Stimulated activated CD4-positive, alpha-beta T cell treated with anti-CD3 and anti-CD28 coated beads, Interleukin-12 subunit alpha, Interleukin-12 subunit beta, amount 100 ng/mL, for 24 hours (primary cell): ENCODE data around the gene RYR1.
"Not testable (repeated sequence)": the region's sequence is repeated elsewhere in the genome, so short reads cannot be mapped to it uniquely, and the experiment has no call there.

Source experiments
- DNase-seq, 2 experiments: peaks; one replicate each; pipeline ENCODE4 v3.0.0-alpha.2; 2020; ENCODE audit warnings: low read depth in 2 of 2

RYR1 gene

GRCh38 chr19:38615007-38615581 lies 181.6 kb downstream of the RYR1 start:
- no peak for DNase-seq

- no peak for DNase-seq
Measured at GRCh38 chr19:38616265-38616664, 182.8 kb downstream of the RYR1 start.

GRCh38 chr19:38617283-38617763 lies 183.8 kb downstream of the RYR1 start:
- DNase-seq: peak in 1 of 2 experiments; percentile 14

- DNase-seq: peak; percentile 47 to 73
Measured at GRCh38 chr19:38617764-38618589, 184.5 kb downstream of the RYR1 start, which contains the start of gene MAP4K1. TSS of gene MAP4K1 (minus strand) at chr19:38617953. CDS start at chr19:38617895, 58 bp downstream.

GRCh38 chr19:38618590-38619360 lies 185.3 kb downstream of the RYR1 start, which contains the start of gene EIF3K:
TSS of gene EIF3K (plus strand) at chr19:38619188. CDS start at chr19:38619269, 81 bp downstream.
- DNase-seq: peak; percentile 99

- DNase-seq: no peak
Measured at GRCh38 chr19:38619361-38620174, 186.1 kb downstream of the RYR1 start.

GRCh38 chr19:38624822-38625221 lies 191.3 kb downstream of the RYR1 start:
- no peak for DNase-seq

- DNase-seq: no peak
Measured at GRCh38 chr19:38626401-38626800, 192.9 kb downstream of the RYR1 start.

GRCh38 chr19:38629568-38629967 lies 196.1 kb downstream of the RYR1 start:
- no peak for DNase-seq

- not testable (repeated sequence) for DNase-seq
Measured at GRCh38 chr19:38631301-38631700, 197.8 kb downstream of the RYR1 start.

- DNase-seq: not testable (repeated sequence)
Measured at GRCh38 chr19:38631811-38632475, 198.5 kb downstream of the RYR1 start.

GRCh38 chr19:38632476-38633213 lies 199.2 kb downstream of the RYR1 start:
- DNase-seq: no peak

- peak; percentile 54 to 63 for DNase-seq
Measured at GRCh38 chr19:38634757-38635482, 201.4 kb downstream of the RYR1 start.

- DNase-seq: no peak
Measured at GRCh38 chr19:38635483-38636399, 202.2 kb downstream of the RYR1 start.
